OCI-LY7 (cell line): ENCODE data around the gene CRIM1. TPM values are rescaled to one million over a fixed set of nuclear protein-coding genes. Genes with fewer than 3 reads are reported as not detected.

Source experiments
- BruUV-seq: library from RNA; stranded (reverse); fragments of 400-500 nt; replicated peaks from 2 replicates; lab custom pipeline; 2021; lab: Mats Ljungman, UMichigan
- CTCF ChIA-PET: fragments of 300-600 bp; sonication (Branson Sonifier 250); formaldehyde crosslinking; loops from one replicate; lab custom pipeline; 2022; ENCODE audit warnings: antibody characterized with exemption; ENCODE audit not compliant: unreplicated experiment; lab: Charles Lee
- POLR2A ChIA-PET: fragments of 300-600 bp; sonication (Branson Sonifier 250); formaldehyde crosslinking; loops from one replicate; lab custom pipeline; 2022; ENCODE audit warnings: antibody characterized with exemption; lab: Charles Lee
- DNase-seq: peaks from one replicate; pipeline ENCODE4 v3.0.0-alpha.2; 2015; ENCODE audit warnings: low spot score
- H2AFZ ChIP-seq: fragments of 200-600 bp; sonication (generic), shearing (Covaris generic); 2 replicates; pipeline ENCODE4 v1.6.1; 2014; ENCODE audit warnings: mild to moderate bottlenecking, antibody characterized with exemption, low read length, moderate library complexity
- H3K27ac ChIP-seq: fragments of 200-600 bp; sonication (generic); 2 replicates; pipeline ENCODE4 v1.5.1; 2014; ENCODE audit warnings: mixed run types, low read depth, mild to moderate bottlenecking, moderate library complexity, low read length, inconsistent platforms; ENCODE audit not compliant: poor library complexity, severe bottlenecking
- H3K36me3 ChIP-seq: fragments of 200-600 bp; sonication (generic); 2 replicates; pipeline ENCODE4 v1.6.1; 2014; ENCODE audit warnings: mild to moderate bottlenecking, antibody characterized with exemption, low read length, moderate library complexity, mixed read lengths; ENCODE audit not compliant: insufficient read depth
- H3K4me1 ChIP-seq: fragments of 200-600 bp; sonication (generic); 2 replicates; pipeline ENCODE4 v1.5.1; 2014; ENCODE audit warnings: mild to moderate bottlenecking, low read length; ENCODE audit not compliant: insufficient read depth, poor library complexity, severe bottlenecking
- H3K4me2 ChIP-seq: fragments of 200-600 bp; sonication (generic); 2 replicates; pipeline ENCODE4 v1.6.1; 2014; ENCODE audit warnings: mild to moderate bottlenecking, low read length
- H3K4me3 ChIP-seq: fragments of 200-600 bp; sonication (generic); 2 replicates; pipeline ENCODE4 v1.5.1; 2014; ENCODE audit warnings: mild to moderate bottlenecking, low read depth, low read length; ENCODE audit not compliant: poor library complexity, severe bottlenecking
- H3K79me2 ChIP-seq: fragments of 200-600 bp; sonication (generic); 2 replicates; pipeline ENCODE4 v1.6.1; 2016; ENCODE audit warnings: low read depth, mild to moderate bottlenecking, low read length, moderate library complexity, mixed read lengths; ENCODE audit not compliant: insufficient read depth
- H3K9me2 ChIP-seq: fragments of 200-600 bp; sonication (generic); 2 replicates; pipeline ENCODE4 v1.6.1; 2016; ENCODE audit warnings: mild to moderate bottlenecking, low read length, mixed read lengths; ENCODE audit not compliant: insufficient read depth
- H3K9me3 ChIP-seq: fragments of 200-600 bp; sonication (generic); 2 replicates; pipeline ENCODE4 v1.6.1; 2014; ENCODE audit warnings: mild to moderate bottlenecking, mixed run types, low read length, mixed read lengths
- H4K20me1 ChIP-seq: fragments of 200-600 bp; sonication (generic); 2 replicates; pipeline ENCODE4 v1.6.1; 2014; ENCODE audit warnings: mild to moderate bottlenecking, antibody characterized with exemption, low read length, moderate library complexity, mixed read lengths; ENCODE audit not compliant: insufficient read depth
- CTCF ChIP-seq: fragments of 200-600 bp; sonication (generic); conservative IDR thresholded peaks from 2 replicates; pipeline ENCODE4 v1.5.1; 2014; ENCODE audit warnings: mild to moderate bottlenecking, antibody characterized with exemption, low read length, moderate library complexity, mixed read lengths
- EZH2phosphoT487 ChIP-seq: fragments of 200-600 bp; sonication (generic); IDR thresholded peaks from 2 replicates; pipeline ENCODE4 v1.6.1; 2018; ENCODE audit warnings: low read depth, borderline replicate concordance, mild to moderate bottlenecking, mixed run types, antibody characterized with exemption, low read length, moderate library complexity, mixed read lengths
- intact Hi-C: fragments of 100-400 bp; cut with micrococcal nuclease; formaldehyde crosslinking; loops from one replicate; pipeline ENCODE4 v1.10.0; 2022; ENCODE audit not compliant: unreplicated experiment
- total RNA-seq, 2 experiments: library from RNA; depleted of rRNA in 1 of 2; stranded (reverse); fragments of >200 nt in 1 of 2; shearing (Covaris generic) in 1 of 2; gene quantifications; 2 replicates each; pipeline ENCODE4 v1.2.3, GENCODE V29; 2014 to 2022

The CRIM1 gene
- total RNA-seq, 2 experiments from 2014 or later: 37.0 to 47.4 TPM

GRCh38 chr2:36352701-36353100 lies 2.9 kb upstream of the CRIM1 start:
- Histone ChIP-seq H3K9me2 (no peaks in the 10 kb centered on the region), H3K4me2 (peak overlapping the region; percentile 61), H3K79me2 (peaks cover 2% of the 10 kb centered on the region; the same call in 1 of the 2 replicates), H3K36me3 (no peaks in the 10 kb centered on the region), H4K20me1 (peaks cover 5% of the 10 kb centered on the region; the same call in 1 of the 2 replicates), H3K4me1 (peaks cover 36% of the 10 kb centered on the region), H2AFZ (no peak overlapping the region), H3K9me3 (no peaks in the 10 kb centered on the region), H3K4me3 (no peak overlapping the region), H3K27ac (no peak overlapping the region)
- DNase-seq: peak; percentile 19
- BruUV-seq: no TSS peak
- intact Hi-C loops: loop anchor here (1.0 to 10.0 kb wide), 5 partner anchors 155 to 1302 kb away; partner anchors contain the start of genes GPATCH11 and HEATR5B
- TF ChIP-seq EZH2phosphoT487: no peak
- peak; percentile 42 for TF ChIP-seq CTCF
- ChIA-PET CTCF (interaction anchor here (0.9 to 1.4 kb wide), 4 partner anchors 107 to 293 kb away, joined by 3 read pairs; no protein-coding TSS in a partner anchor), POLR2A (interaction anchor here (0.5 to 1.7 kb wide), 14 partner anchors 9 to 1952 kb away, joined by 3 to 7 read pairs (median 3); no protein-coding TSS in a partner anchor)

- Histone ChIP-seq H3K36me3 (no peaks in the 10 kb centered on the region), H3K9me3 (no peaks in the 10 kb centered on the region), H3K4me2 (peak overlapping the region; percentile 89; the same call in 1 of the 2 replicates), H3K27ac (no peak overlapping the region), H3K4me1 (peaks cover 53% of the 10 kb centered on the region), H3K4me3 (no peak overlapping the region), H4K20me1 (peaks cover 18% of the 10 kb centered on the region; the same call in 1 of the 2 replicates), H3K9me2 (no peaks in the 10 kb centered on the region), H3K79me2 (peaks cover 22% of the 10 kb centered on the region; the same call in 1 of the 2 replicates), H2AFZ (no peak overlapping the region)
- DNase-seq: no peak
- BruUV-seq: TSS peak; percentile 64
- CTCF ChIA-PET: no interaction called here
- TF ChIP-seq CTCF (no peak), EZH2phosphoT487 (no peak)
- POLR2A ChIA-PET: interaction anchor here (0.6 kb wide), 2 partner anchors 57 to 141 kb away, joined by 3 to 5 read pairs; no protein-coding TSS in a partner anchor
- intact Hi-C loops: loop anchor here (5.0 to 10.0 kb wide), 3 partner anchors 108 to 1300 kb away; partner anchors contain the start of genes GPATCH11 and HEATR5B
These were observed 797 bp upstream of the CRIM1 start for GRCh38 chr2:36354811-36355150.

GRCh38 chr2:36355890-36356297 lies 316 bp downstream of the CRIM1 start:
- Histone ChIP-seq H3K27ac (peak overlapping the region; percentile 70), H4K20me1 (peaks cover 29% of the 10 kb centered on the region; the same call in 1 of the 2 replicates), H3K4me2 (peak overlapping the region; percentile 89), H3K9me2 (no peaks in the 10 kb centered on the region), H3K4me1 (peaks cover 53% of the 10 kb centered on the region), H3K9me3 (no peaks in the 10 kb centered on the region), H3K79me2 (peaks cover 33% of the 10 kb centered on the region; the same call in 1 of the 2 replicates), H2AFZ (no peak overlapping the region), H3K4me3 (peak overlapping the region; percentile 81), H3K36me3 (no peaks in the 10 kb centered on the region)
- DNase-seq: no peak
- ChIA-PET POLR2A (interaction anchor here (1.1 kb wide), 1 partner anchor 196 kb away, joined by 7 read pairs; no protein-coding TSS in a partner anchor), CTCF (no interaction called here)
- TF ChIP-seq CTCF (no peak), EZH2phosphoT487 (no peak)
- no TSS peak for BruUV-seq
- intact Hi-C loops: loop anchor here (2.0 to 10.0 kb wide), 5 partner anchors 49 to 1299 kb away; partner anchors contain the start of genes GPATCH11 and HEATR5B
